ENCODE measurements around the gene BCO2. TPM values are rescaled to one million over a fixed set of nuclear protein-coding genes. Genes with fewer than 3 reads are reported as not detected.

The BCO2 gene
- total RNA-seq, 1 donor from 2014 or later = 2.6 TPM

DNA sequence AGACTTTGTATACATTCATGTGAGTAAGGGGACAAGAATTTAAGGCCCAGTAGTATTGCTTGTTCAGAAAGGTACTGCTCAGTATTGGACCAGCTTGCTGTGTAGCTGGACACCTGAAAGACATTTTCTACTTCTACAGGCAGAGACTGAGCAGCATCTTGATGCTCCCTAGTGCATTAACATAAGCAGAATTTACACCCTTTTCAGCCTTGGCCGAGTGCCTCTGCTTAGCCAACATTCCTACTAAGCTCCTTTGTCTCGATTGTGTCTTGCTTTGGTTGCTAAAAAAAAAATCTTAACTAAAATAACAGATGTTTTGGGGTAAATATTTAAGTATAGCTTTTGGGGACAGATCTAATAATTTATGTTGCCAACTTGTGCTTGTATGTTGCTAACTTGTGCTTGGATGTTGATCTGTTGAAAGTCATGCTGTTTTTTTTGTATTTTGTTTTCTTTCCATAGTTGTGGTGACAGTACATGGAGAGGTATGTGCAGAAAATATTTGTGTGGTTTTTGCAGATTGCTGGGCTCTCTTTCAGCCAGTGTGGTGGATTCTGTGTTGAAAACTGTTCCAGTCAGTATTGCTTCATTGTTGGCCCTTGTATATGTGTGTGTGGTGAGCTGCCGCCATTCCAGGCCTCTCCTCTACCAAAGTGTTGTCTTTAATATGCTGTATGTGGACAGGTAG lies 54.6 kb downstream of the BCO2 start:
- no peak for DNase-seq (ENCODE audit: low spot score)
- H3K9me3 Mint-ChIP-seq (ENCODE audit: unreplicated experiment) = no peaks in the 10 kb centered on the region

GRCh38 chr11:112231952-112232351 lies 56.6 kb downstream of the BCO2 start:
- no peaks in the 10 kb centered on the region for H3K9me3 Mint-ChIP-seq (ENCODE audit: unreplicated experiment)

More for the DNA sequence above, 54.6 kb downstream of the BCO2 start:
- TF ChIP-seq, protein P1, sequence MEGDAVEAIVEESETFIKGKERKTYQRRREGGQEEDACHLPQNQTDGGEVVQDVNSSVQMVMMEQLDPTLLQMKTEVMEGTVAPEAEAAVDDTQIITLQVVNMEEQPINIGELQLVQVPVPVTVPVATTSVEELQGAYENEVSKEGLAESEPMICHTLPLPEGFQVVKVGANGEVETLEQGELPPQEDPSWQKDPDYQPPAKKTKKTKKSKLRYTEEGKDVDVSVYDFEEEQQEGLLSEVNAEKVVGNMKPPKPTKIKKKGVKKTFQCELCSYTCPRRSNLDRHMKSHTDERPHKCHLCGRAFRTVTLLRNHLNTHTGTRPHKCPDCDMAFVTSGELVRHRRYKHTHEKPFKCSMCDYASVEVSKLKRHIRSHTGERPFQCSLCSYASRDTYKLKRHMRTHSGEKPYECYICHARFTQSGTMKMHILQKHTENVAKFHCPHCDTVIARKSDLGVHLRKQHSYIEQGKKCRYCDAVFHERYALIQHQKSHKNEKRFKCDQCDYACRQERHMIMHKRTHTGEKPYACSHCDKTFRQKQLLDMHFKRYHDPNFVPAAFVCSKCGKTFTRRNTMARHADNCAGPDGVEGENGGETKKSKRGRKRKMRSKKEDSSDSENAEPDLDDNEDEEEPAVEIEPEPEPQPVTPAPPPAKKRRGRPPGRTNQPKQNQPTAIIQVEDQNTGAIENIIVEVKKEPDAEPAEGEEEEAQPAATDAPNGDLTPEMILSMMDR (IDR thresholded peaks at IDR 0.05; ENCODE audit: unreplicated experiment) = no peak
- no peak overlapping the region for H3K27ac Mint-ChIP-seq (ENCODE audit: unreplicated experiment)
- H3K4me3 Mint-ChIP-seq (ENCODE audit: unreplicated experiment) = no peak overlapping the region
- peaks cover 13% of the 10 kb centered on the region for H3K4me1 Mint-ChIP-seq (ENCODE audit: unreplicated experiment)
- H3K27me3 Mint-ChIP-seq (ENCODE audit: unreplicated experiment) = peaks cover 3% of the 10 kb centered on the region
- peaks cover 17% of the 10 kb centered on the region for H3K36me3 Mint-ChIP-seq (ENCODE audit: low read depth, unreplicated experiment)

GRCh38 chr11:112235750-112236390 lies 60.6 kb downstream of the BCO2 start:
- Mint-ChIP-seq H3K4me3 (ENCODE audit: unreplicated experiment) (no peak overlapping the region), H3K27ac (ENCODE audit: unreplicated experiment) (no peak overlapping the region), H3K27me3 (ENCODE audit: unreplicated experiment) (no peaks in the 10 kb centered on the region), H3K9me3 (ENCODE audit: unreplicated experiment) (no peaks in the 10 kb centered on the region), H3K4me1 (ENCODE audit: unreplicated experiment) (no peaks in the 10 kb centered on the region), H3K36me3 (ENCODE audit: low read depth, unreplicated experiment) (peaks cover 19% of the 10 kb centered on the region)
- TF ChIP-seq, protein P1 (IDR thresholded peaks at IDR 0.05; ENCODE audit: unreplicated experiment) = no peak
- DNase-seq (ENCODE audit: low spot score) = no peak

More at GRCh38 chr11:112231952-112232351, 56.6 kb downstream of the BCO2 start:
- Mint-ChIP-seq H3K36me3 (ENCODE audit: low read depth, unreplicated experiment) (peaks cover 29% of the 10 kb centered on the region), H3K27me3 (ENCODE audit: unreplicated experiment) (peaks cover 3% of the 10 kb centered on the region), H3K4me3 (ENCODE audit: unreplicated experiment) (no peak overlapping the region), H3K27ac (ENCODE audit: unreplicated experiment) (no peak overlapping the region), H3K4me1 (ENCODE audit: unreplicated experiment) (peaks cover 10% of the 10 kb centered on the region)
- no peak for DNase-seq (ENCODE audit: low spot score)
- TF ChIP-seq, protein P1 (IDR thresholded peaks at IDR 0.05; ENCODE audit: unreplicated experiment) = no peak

GRCh38 chr11:112237451-112237850 lies 62.1 kb downstream of the BCO2 start:
- TF ChIP-seq, protein P1 (IDR thresholded peaks at IDR 0.05; ENCODE audit: unreplicated experiment) = no peak
- DNase-seq (ENCODE audit: low spot score) = no peak
- H3K36me3 Mint-ChIP-seq (ENCODE audit: low read depth, unreplicated experiment) = peaks cover 18% of the 10 kb centered on the region

DNA sequence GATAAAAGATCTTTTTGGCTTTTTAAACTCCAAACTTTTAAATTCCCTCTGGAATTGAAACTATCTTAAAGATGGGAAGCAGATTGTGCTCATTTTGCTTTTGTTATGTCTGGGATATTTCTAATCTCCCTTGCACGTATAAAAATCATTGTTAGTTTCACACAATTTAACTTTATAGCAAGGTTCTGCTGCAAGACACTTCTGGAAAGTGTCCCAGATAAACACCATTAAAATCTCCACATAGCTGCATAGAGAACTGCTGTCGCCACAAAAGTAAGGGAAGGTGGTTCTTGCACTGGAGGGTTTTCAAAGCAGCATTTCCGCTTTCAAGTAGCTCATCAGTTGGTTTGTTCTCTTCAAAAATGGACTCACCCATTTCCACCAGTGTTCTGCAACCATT lies 62.7 kb downstream of the BCO2 start:
- DNase-seq (ENCODE audit: low spot score) = no peak
- TF ChIP-seq, protein P1 (IDR thresholded peaks at IDR 0.05; ENCODE audit: unreplicated experiment) = no peak
- no peak overlapping the region for H3K4me3 Mint-ChIP-seq (ENCODE audit: unreplicated experiment)

More at GRCh38 chr11:112237451-112237850, 62.1 kb downstream of the BCO2 start:
- H3K4me3 Mint-ChIP-seq (ENCODE audit: unreplicated experiment) = no peak overlapping the region
- H3K4me1 Mint-ChIP-seq (ENCODE audit: unreplicated experiment) = no peaks in the 10 kb centered on the region
- H3K27me3 Mint-ChIP-seq (ENCODE audit: unreplicated experiment) = no peaks in the 10 kb centered on the region
- H3K9me3 Mint-ChIP-seq (ENCODE audit: unreplicated experiment) = no peaks in the 10 kb centered on the region
- no peak overlapping the region for H3K27ac Mint-ChIP-seq (ENCODE audit: unreplicated experiment)

More for the DNA sequence above, 62.7 kb downstream of the BCO2 start:
- no peaks in the 10 kb centered on the region for H3K27me3 Mint-ChIP-seq (ENCODE audit: unreplicated experiment)
- H3K9me3 Mint-ChIP-seq (ENCODE audit: unreplicated experiment) = no peaks in the 10 kb centered on the region
- H3K4me1 Mint-ChIP-seq (ENCODE audit: unreplicated experiment) = no peaks in the 10 kb centered on the region
- H3K27ac Mint-ChIP-seq (ENCODE audit: unreplicated experiment) = no peak overlapping the region
- H3K36me3 Mint-ChIP-seq (ENCODE audit: low read depth, unreplicated experiment) = peaks cover 23% of the 10 kb centered on the region
